ENCODE measurements around the gene LIN7C. TPM values are rescaled to one million over a fixed set of nuclear protein-coding genes. Genes with fewer than 3 reads are reported as not detected.

Gene LIN7C
- total and polyA plus RNA-seq, 2 of the 13 experiments (the other 11 are each of a cell fraction or from before 2014, with no cell fraction given), result 14.8 to 37.2 TPM

GRCh38 chr11:27506200-27507182, at the start of gene LIN7C (continued):
- TF ChIP-seq ZBTB40 (IDR thresholded peaks at IDR 0.05) (peak; percentile 22; the same call in 1 of the 2 replicates), ZBTB40 (CRISPR knock-in tag; IDR thresholded peaks at IDR 0.05) (peak; percentile 59; the same call in 1 of the 2 replicates), CTCF (CRISPR knock-in tag; IDR thresholded peaks at IDR 0.05) (peak; percentile 13; the same call in 1 of the 2 replicates), MAFG (CRISPR knock-in tag; IDR thresholded peaks at IDR 0.05) (no peak), THAP9 (CRISPR knock-in tag; IDR thresholded peaks at IDR 0.05; ENCODE audit: borderline replicate concordance) (peak; percentile 94; the same call in 1 of the 2 replicates), TSC22D2 (CRISPR knock-in tag; IDR thresholded peaks at IDR 0.05; ENCODE audit: borderline replicate concordance) (no peak; the same call in 1 of the 2 replicates), ZNF20 (CRISPR knock-in tag; IDR thresholded peaks at IDR 0.05) (no peak), ZBTB14 (CRISPR knock-in tag; IDR thresholded peaks at IDR 0.05) (no peak), SOX13 (IDR thresholded peaks at IDR 0.05) (no peak), SOX13 (CRISPR knock-in tag; conservative IDR thresholded peaks at IDR 0.05 in 1 of 2, IDR thresholded peaks at IDR 0.05 in 1 of 2) (no peak)
